NCI-H510A (cell line): ENCODE data around the gene POU2AF1.

Experiments
- DNase-seq: peaks from one replicate; lab custom pipeline; 2025; lab: John Stamatoyannopoulos, UW

Gene POU2AF1

DNA sequence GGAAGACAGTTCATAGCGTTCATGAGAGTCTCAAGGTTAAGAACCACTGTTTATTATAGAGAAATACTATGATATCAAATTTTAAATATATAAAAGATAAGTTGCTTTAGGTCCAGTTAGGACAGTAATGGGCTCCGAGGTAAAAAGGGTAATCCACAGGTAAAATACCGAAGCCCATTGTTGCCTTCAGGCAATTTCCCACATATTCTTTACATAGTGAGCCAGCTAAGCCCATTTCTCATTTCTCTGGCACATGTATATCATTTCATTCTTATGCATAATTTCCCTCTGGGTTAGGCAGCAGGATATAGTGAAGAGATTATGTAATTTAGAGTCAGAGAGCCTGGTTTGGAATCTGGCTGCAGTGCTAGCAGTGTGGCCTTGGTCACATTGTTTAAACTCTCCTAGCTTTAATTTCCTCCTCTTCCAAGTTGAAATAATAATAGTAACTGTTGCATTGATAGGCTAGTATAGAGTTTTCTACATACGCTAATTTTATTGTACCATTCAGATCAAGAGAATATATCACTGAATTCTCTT lies 7.6 kb upstream of the POU2AF1 start:
- DNase-seq = no peak

GRCh38 chr11:111384494-111384893 lies 5.4 kb upstream of the POU2AF1 start:
- no peak for DNase-seq

DNA sequence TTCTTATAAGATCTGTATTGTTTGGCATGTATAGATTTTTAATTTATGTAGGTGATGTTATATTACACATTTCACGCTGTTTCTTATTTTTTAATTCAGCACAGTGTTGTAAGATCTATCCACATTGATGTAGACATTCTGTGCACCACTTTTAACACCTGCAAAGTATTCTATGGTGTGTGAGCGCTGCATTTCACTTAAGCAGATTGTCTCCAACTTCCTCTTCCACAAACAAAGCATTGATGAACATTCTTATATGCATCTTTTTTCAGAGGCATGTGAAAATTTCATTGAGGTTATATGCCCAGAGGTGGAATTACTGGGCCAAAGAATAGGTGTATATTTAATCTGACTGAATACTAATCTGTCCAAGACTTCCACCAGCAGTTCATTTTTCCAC lies 3.4 kb upstream of the POU2AF1 start:
- no peak for DNase-seq

GRCh38 chr11:111379602-111380136 lies 594 bp upstream of the POU2AF1 start:
- DNase-seq = no peak

GRCh38 chr11:111378185-111378860 lies 752 bp downstream of the POU2AF1 start:
- DNase-seq = no peak

DNA sequence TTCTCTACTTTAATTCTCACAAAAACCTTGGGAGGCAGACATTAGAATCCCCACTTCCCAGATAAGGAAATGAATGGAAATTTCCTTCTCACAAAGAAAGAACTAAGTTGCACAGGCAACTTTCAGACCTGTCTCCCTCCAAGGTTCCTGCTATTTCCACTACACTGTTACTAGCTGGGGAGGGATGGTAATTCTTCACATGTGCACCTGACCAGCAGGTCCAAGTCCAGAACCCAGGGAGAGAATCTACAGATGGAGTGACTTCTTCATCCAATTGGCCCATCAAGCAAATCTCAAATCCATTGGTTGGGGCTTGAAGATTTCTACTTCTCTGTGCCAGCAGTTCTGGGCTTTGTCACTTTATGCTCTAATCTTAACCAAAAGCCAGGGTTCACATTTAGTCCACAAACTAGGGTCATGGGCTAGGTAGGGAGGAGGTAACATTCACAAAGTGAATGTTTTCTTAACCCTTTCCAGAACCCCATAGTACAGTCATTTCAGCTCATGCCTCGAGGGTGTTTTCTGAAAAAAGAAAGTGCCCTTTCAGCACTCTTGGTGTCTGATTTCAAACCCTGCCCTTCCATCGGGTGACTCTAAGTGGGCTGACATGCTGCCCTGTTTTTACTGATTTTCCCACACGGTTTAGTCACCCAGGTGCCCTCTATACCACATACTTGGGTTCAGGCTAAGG lies 2.7 kb downstream of the POU2AF1 start:
- DNase-seq = no peak

DNA sequence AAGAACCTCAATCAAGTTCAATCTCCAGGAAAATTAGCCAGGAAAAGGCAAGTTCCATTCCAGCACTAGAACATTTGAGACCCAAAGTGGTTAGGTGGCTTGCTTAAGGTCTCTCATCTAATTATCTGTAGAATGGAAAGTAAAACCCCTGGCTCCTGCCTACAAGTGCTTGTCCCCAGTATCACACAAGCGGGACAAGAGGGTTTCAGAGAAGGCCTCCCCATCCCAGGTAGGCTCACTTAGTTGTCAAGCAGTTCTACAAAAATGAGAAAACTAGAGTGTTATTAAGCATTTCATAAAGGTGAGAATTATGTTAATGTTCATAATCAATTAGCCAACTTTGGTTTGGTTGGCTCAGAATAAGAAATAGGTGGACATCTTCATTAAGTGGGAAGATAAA lies 5.5 kb downstream of the POU2AF1 start:
- DNase-seq = no peak

DNA sequence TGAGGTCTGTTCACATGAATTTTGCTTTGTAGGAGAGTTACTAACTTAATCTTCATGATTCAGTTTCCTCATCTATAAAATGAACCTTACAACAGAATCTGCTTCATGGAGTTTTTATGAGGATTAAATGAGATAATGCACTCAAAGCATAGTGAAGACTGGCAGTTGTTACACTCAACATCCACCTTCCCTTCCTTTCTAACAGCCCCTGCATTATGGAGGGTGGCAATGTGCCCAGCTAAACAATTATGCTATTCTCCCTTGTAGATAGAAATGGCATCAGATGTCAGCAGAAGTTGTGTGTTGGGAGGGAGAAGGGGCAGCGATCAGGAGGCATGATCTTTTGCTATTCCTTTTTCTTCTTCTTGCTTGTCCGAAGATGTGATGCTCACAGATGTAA lies 6.5 kb downstream of the POU2AF1 start:
- no peak for DNase-seq

- DNase-seq = no peak
These were observed 8.0 kb downstream of the POU2AF1 start for GRCh38 chr11:111370902-111371578.

- no peak for DNase-seq
These were observed 8.7 kb downstream of the POU2AF1 start for GRCh38 chr11:111370270-111370901.

DNA sequence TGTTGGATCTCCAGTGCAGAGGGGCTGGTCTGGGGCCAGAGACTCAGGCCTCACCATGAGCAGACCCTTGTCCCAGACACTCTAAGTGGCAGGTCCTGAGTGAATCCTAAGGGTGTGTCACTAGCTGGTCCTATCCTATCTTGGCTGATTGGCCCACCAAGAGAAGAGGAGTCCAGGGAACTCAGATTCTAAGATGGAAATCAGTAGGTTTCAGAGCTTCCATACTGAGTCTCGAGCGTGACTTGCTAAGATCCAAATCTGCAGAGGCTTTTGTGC lies 10.9 kb downstream of the POU2AF1 start:
- DNase-seq = no peak

GRCh38 chr11:111367411-111368284 lies 11.4 kb downstream of the POU2AF1 start:
- no peak for DNase-seq

- no peak for DNase-seq
These were observed 12.3 kb downstream of the POU2AF1 start for GRCh38 chr11:111366560-111367410.

- no peak for DNase-seq
These were observed 13.1 kb downstream of the POU2AF1 start for GRCh38 chr11:111365722-111366559.

DNA sequence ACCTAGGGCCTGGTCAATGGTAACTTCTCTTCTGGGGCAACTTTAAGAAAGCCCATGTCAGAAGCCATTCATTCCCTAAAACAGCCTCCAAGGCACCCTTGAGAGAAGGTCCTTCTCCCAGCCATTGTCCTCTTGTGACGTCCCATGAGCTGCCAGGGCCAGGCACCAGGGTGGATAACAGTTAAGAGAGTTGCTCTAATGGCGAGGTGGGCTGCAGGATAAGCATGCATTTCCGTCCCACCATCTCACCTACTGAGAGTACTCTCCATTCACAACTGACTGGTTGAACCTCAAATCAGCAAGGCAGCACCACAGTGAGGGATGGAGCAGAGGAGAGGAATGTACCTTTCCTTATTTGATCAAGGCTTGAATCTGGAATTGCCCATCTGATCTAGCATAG lies 14.6 kb downstream of the POU2AF1 start:
- no peak for DNase-seq

- DNase-seq = no peak
These were observed 15.1 kb downstream of the POU2AF1 start for GRCh38 chr11:111363985-111364384.

DNA sequence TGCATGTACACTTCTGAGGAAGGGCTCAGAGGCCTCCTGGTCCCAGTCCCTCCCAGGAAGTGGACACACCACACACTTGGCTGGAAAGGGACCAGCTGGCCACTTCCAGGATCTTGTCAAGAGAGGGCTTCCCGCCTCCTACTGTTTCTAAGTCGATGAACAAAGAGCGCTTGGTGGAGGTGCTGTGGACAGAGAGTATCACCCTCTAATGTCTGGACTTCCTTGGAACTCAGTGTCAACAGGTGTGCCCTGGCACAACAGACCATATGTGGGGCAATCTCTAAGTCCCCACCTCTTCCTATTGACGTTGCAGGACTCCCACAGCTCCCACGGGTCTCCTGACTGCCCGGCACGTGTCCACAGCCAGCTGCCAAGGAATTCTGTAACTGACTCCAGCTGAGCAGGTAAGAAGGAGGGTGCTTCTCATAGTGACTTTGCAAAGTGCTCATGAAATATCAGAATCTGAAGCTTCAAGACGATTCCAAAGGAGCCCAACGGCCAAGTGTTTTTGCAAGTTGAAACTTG lies 16.1 kb downstream of the POU2AF1 start:
- DNase-seq = no peak

GRCh38 chr11:111361874-111362273 lies 17.2 kb downstream of the POU2AF1 start:
- no peak for DNase-seq

DNA sequence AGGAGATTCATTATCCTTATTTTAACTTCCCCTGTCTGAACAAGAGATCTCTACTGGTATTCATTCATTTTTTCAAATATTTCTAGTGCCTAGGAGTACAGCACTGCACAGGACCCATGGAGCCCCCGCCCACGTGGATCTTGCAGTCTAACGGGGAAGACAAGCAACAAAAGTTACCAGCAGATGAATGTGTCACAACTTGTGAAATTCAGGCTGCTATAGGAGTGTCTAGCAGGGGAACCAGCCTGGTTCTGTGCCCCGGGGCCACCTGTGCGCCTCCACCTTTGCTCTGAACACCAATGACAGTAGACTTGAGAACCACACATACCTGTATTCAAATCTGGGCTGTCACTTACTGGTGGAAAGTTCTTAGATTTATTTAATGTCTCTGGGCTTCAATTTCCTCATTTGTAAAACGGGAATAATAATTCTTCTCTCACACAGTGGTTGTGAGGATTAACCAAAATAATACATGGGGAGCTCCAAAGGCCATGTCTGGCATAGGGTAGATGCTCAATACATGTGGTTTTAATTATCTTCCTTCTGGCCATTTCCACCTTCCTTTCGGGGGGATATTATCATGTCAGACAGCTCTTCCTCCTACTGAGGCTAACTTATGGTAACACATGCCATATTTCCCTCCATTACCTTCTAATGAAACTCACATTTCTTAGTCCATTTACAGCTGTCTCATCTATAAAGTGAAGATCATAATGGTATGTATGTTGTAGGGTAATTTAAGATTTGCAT lies 17.8 kb downstream of the POU2AF1 start:
- no peak for DNase-seq
